Left lobe of liver (tissue), 2 donors: Measurements from ENCODE around the gene WIPF2. TPM values are rescaled to one million over a fixed set of nuclear protein-coding genes. Genes with fewer than 3 reads are reported as not detected.
"Not testable (repeated sequence)": the region's sequence is repeated elsewhere in the genome, so short reads cannot be mapped to it uniquely, and the experiment has no call there.

Experiments used
- ATAC-seq: fragments of 200-7000 bp; cut with Tn5 transposase; one replicate; pipeline ENCODE4 v1.9.1; 2020; ENCODE audit warnings: mild to moderate bottlenecking, moderate library complexity
- DNase-seq: peaks from one replicate; pipeline ENCODE4 v3.0.0-alpha.2; 2020; ENCODE audit warnings: low spot score
- total RNA-seq: library from RNA; stranded (reverse); gene quantifications from one replicate; pipeline ENCODE4 v1.2.1, GENCODE V29; 2021
- donor health status: DM: no; HTN: no; CAD: no; lungs with moderate emphysema.
- donor health status: DM: no; HTN: yes; CAD: no.

WIPF2 gene
- total RNA-seq, 1 donor from 2014 or later, result 10.3 TPM

GRCh38 chr17:40291281-40291664 is 72.2 kb downstream of the WIPF2 start:
- no peak for DNase-seq
- no peak for ATAC-seq

GRCh38 chr17:40293363-40293762 is 74.3 kb downstream of the WIPF2 start:
- DNase-seq (no peak), ATAC-seq (no peak)

- no peak for ATAC-seq
- no peak for DNase-seq
Measured at GRCh38 chr17:40295488-40296436, 76.7 kb downstream of the WIPF2 start.

- DNase-seq (no peak), ATAC-seq (no peak)
Measured at GRCh38 chr17:40297511-40297910, 78.4 kb downstream of the WIPF2 start.

GRCh38 chr17:40298726-40299125 is 79.6 kb downstream of the WIPF2 start:
- no peak for ATAC-seq

GRCh38 chr17:40299159-40299757 is 80.2 kb downstream of the WIPF2 start:
- not testable (repeated sequence) for ATAC-seq, DNase-seq

More at GRCh38 chr17:40298726-40299125, 79.6 kb downstream of the WIPF2 start:
- no peak for DNase-seq

GRCh38 chr17:40301315-40301714 is 82.2 kb downstream of the WIPF2 start:
- DNase-seq (no peak), ATAC-seq (peak; percentile 79)

- peak; percentile 86 for ATAC-seq
Measured at GRCh38 chr17:40303009-40303657, 84.0 kb downstream of the WIPF2 start.

GRCh38 chr17:40303708-40304551 is 84.8 kb downstream of the WIPF2 start:
- DNase-seq, result no peak
- ATAC-seq, result no peak

More at GRCh38 chr17:40303009-40303657, 84.0 kb downstream of the WIPF2 start:
- no peak for DNase-seq

- not testable (repeated sequence) for DNase-seq, ATAC-seq
Measured at GRCh38 chr17:40304552-40304863, 85.4 kb downstream of the WIPF2 start.

- DNase-seq, ATAC-seq: not testable (repeated sequence)
Measured at GRCh38 chr17:40304866-40305265, 85.8 kb downstream of the WIPF2 start.

GRCh38 chr17:40306395-40306794 is 87.3 kb downstream of the WIPF2 start:
- no peak for DNase-seq
- ATAC-seq, result no peak

- DNase-seq (no peak), ATAC-seq (no peak)
Measured at GRCh38 chr17:40307001-40307730, 88.1 kb downstream of the WIPF2 start.

GRCh38 chr17:40307740-40308239 is 88.7 kb downstream of the WIPF2 start:
- ATAC-seq, result peak; percentile 17
- no peak for DNase-seq

GRCh38 chr17:40309031-40309948 is 90.2 kb downstream of the WIPF2 start, which contains the start of gene RARA:
RARA (plus strand) TSS chr17:40309180; CDS start chr17:40331219, 22,039 bp downstream.
- ATAC-seq (peak; percentile 45), DNase-seq (no peak)

- ATAC-seq, result no peak
- DNase-seq, result no peak
Measured at GRCh38 chr17:40309949-40310510, 90.9 kb downstream of the WIPF2 start.

- no peak for DNase-seq
- no peak for ATAC-seq
Measured at GRCh38 chr17:40310882-40311391, 91.8 kb downstream of the WIPF2 start.

- ATAC-seq (no peak), DNase-seq (no peak)
Measured at GRCh38 chr17:40311575-40311974, 92.5 kb downstream of the WIPF2 start.
